ENCODE measurements around the gene PCDHGC5. TPM values are rescaled to one million over a fixed set of nuclear protein-coding genes. Genes with fewer than 3 reads are reported as not detected.

PCDHGC5 gene
- total and polyA plus RNA-seq, 2 of the 8 experiments (the other 6 are each of a cell fraction or from before 2014, with no cell fraction given) = 0.41 to 1.1 TPM

GRCh38 chr5:141486091-141486490 is 2.8 kb upstream of the PCDHGC5 start:
- no peak overlapping the region for H4K8ac ChIP-seq (ENCODE audit: extremely low read depth, insufficient read depth, low read length)
- no peak overlapping the region for H3K23ac ChIP-seq (ENCODE audit: insufficient read length)
- H3K4me2 ChIP-seq (ENCODE audit: insufficient read depth in 1 of 2, low read depth in 2 of 2, low read length in 2 of 2) = peak overlapping the region in 1 of 2 experiments; percentile 98; a peak in 1 of 4 replicates
- no peak overlapping the region for H3K56ac ChIP-seq (replicated peaks; ENCODE audit: insufficient read length, low read depth, low read length)
- H3K79me2 ChIP-seq (ENCODE audit: control insufficient read depth in 1 of 2, insufficient read depth in 2 of 2, low read length in 2 of 2) = peaks cover 0 to 3% of the 10 kb centered on the region in 2 experiments; a peak in 1 of 4 replicates
- WGBS, 2 experiments (ENCODE audit: extremely low coverage in 1 of 2, insufficient coverage in 1 of 2, insufficient read length in 1 of 2, insufficient replicate concordance in 2 of 2, low coverage in 1 of 2, low lambda C conversion rate in 2 of 2, missing lambda C conversion rate in 1 of 2) = 96% methylated on average over 9 of the region's 9 CpGs; no CpG with 5 or more reads in 1 of the 2 experiments
- POLR2A ChIA-PET (ENCODE audit: partially characterized antibody) = interaction anchor here (0.8 to 3.5 kb wide), 6 partner anchors 8 to 166 kb away, joined by 3 to 25 read pairs (median 4); partner anchors contain the start of genes HDAC3, PCDHGC3 and RELL2
- no peaks in the 10 kb centered on the region for H3K36me3 ChIP-seq (ENCODE audit: control insufficient read depth in 2 of 4, insufficient read depth in 4 of 4, low read length in 3 of 4)
- DNase-seq (ENCODE audit: low read depth in 1 of 2, low spot score in 2 of 2) (no peak), FAIRE-seq (no peak)
- no peak overlapping the region for H2BK12ac ChIP-seq (ENCODE audit: low read depth, low read length)
- H2BK120ac ChIP-seq (replicated peaks; ENCODE audit: low read depth, low read length) = no peak overlapping the region
- H3K79me1 ChIP-seq (ENCODE audit: low read depth, low read length) = no peaks in the 10 kb centered on the region; the same call in none of the 2 replicates
- no peak overlapping the region for H4K5ac ChIP-seq (ENCODE audit: insufficient read length, low read depth, low read length)
- H3K4me3 ChIP-seq (ENCODE audit: extremely low read depth in 1 of 4, insufficient read depth in 2 of 4, low read depth in 3 of 4, low read length in 4 of 4) = peak overlapping the region in 1 of 4 experiments; percentile 71; a peak in 2 of 8 replicates
- H3K27ac ChIP-seq (ENCODE audit: low read depth, low read length) = no peak overlapping the region
- peaks cover 10 to 28% (median 24%) of the 10 kb centered on the region in 4 experiments for H3K27me3 ChIP-seq (replicated peaks in 1 of 4; ENCODE audit: control insufficient read depth in 3 of 4, extremely low read depth in 1 of 4, insufficient read depth in 3 of 4, low read length in 3 of 4)
- peaks cover 5 to 21% (median 12%) of the 10 kb centered on the region in 4 experiments for H3K4me1 ChIP-seq (replicated peaks in 1 of 4; ENCODE audit: control insufficient read depth in 3 of 4, insufficient read depth in 4 of 4, low read length in 3 of 4)
- no peak overlapping the region for H2BK15ac ChIP-seq (ENCODE audit: low read length)
- H3K9ac ChIP-seq (replicated peaks in 1 of 4; ENCODE audit: extremely low read depth in 1 of 4, low read depth in 3 of 4, low read length in 3 of 4) = no peak overlapping the region
- no peak overlapping the region for H3K14ac ChIP-seq (ENCODE audit: insufficient read length)
- H4K20me1 ChIP-seq (replicated peaks in 1 of 2; ENCODE audit: control insufficient read depth in 1 of 2, insufficient read depth in 2 of 2, low read length in 2 of 2) = peaks cover 13 to 25% of the 10 kb centered on the region in 2 experiments
- H3K9me3 ChIP-seq (ENCODE audit: insufficient read depth in 2 of 2, low read depth in 1 of 2, low read length in 1 of 2) = no peaks in the 10 kb centered on the region
- no peak overlapping the region for H4K91ac ChIP-seq (replicated peaks; ENCODE audit: insufficient read length, low read length)
- H3K23me2 ChIP-seq (ENCODE audit: low read depth, low read length) = peaks cover 11% of the 10 kb centered on the region
- H2AK5ac ChIP-seq (ENCODE audit: low read depth, low read length) = no peak overlapping the region
- no peak overlapping the region for H3K4ac ChIP-seq (replicated peaks; ENCODE audit: insufficient read length, low read depth, low read length)
- CTCF ChIA-PET (ENCODE audit: partially characterized antibody) = interaction anchor here (0.6 to 14.3 kb wide), 20 partner anchors 9 to 294 kb away, joined by 3 to 164 read pairs (median 6); partner anchors contain the start of genes PCDHB10, PCDHB15, PCDHGA10 and PCDHGA11
- no peak overlapping the region for H2BK5ac ChIP-seq (ENCODE audit: low read depth, low read length)
- no peak overlapping the region for H2AFZ ChIP-seq (ENCODE audit: low read length)
- H3K18ac ChIP-seq (ENCODE audit: extremely low read depth, low read length) = no peak overlapping the region
- no peak overlapping the region for H2BK20ac ChIP-seq (ENCODE audit: low read length)
- no peak for TF ChIP-seq FOSL1 (IDR thresholded peaks at IDR 0.05; ENCODE audit: insufficient read depth, low read depth, low read length)
- TF ChIP-seq SIX5 (IDR thresholded peaks at IDR 0.05; ENCODE audit: low read depth, low read length) = no peak
- TF ChIP-seq ATF3 (IDR thresholded peaks at IDR 0.05; ENCODE audit: insufficient read depth, low read depth, low read length) = no peak
- TF ChIP-seq POU5F1 (IDR thresholded peaks at IDR 0.05; ENCODE audit: low read depth, low read length) = no peak
- TF ChIP-seq TBP (IDR thresholded peaks at IDR 0.05; ENCODE audit: low read depth, low read length) = no peak
- no peak for TF ChIP-seq JUND (IDR thresholded peaks at IDR 0.05; ENCODE audit: low read length)
- no peak for TF ChIP-seq CREB1 (IDR thresholded peaks at IDR 0.05)
- TF ChIP-seq CBX8 (IDR thresholded peaks at IDR 0.05; ENCODE audit: borderline replicate concordance, low read depth, low read length) = no peak
- no peak for TF ChIP-seq TAF7 (optimal IDR thresholded peaks at IDR 0.05; ENCODE audit: borderline replicate concordance, low read depth, low read length)
- TF ChIP-seq SP1 (IDR thresholded peaks at IDR 0.05; ENCODE audit: low read depth, low read length) = no peak
- no peak for TF ChIP-seq EP300 (IDR thresholded peaks at IDR 0.05; ENCODE audit: borderline replicate concordance in 1 of 2, low read depth in 2 of 2, low read length in 2 of 2)
- no peak for TF ChIP-seq SIRT6 (IDR thresholded peaks at IDR 0.05; ENCODE audit: low read length)
- TF ChIP-seq HDAC2 (IDR thresholded peaks at IDR 0.05; ENCODE audit: borderline replicate concordance in 1 of 2, low read depth in 2 of 2, low read length in 2 of 2) = no peak

Data from H1 (cell line).